Eye (tissue), 1 donor: ENCODE measurements around the gene EPHA6.
"Not testable (repeated sequence)": the region's sequence is repeated elsewhere in the genome, so short reads cannot be mapped to it uniquely, and the experiment has no call there.

Experiments used
- DNase-seq: peaks from one replicate; pipeline ENCODE4 v3.0.0-alpha.2; 2015

The EPHA6 gene

DNA sequence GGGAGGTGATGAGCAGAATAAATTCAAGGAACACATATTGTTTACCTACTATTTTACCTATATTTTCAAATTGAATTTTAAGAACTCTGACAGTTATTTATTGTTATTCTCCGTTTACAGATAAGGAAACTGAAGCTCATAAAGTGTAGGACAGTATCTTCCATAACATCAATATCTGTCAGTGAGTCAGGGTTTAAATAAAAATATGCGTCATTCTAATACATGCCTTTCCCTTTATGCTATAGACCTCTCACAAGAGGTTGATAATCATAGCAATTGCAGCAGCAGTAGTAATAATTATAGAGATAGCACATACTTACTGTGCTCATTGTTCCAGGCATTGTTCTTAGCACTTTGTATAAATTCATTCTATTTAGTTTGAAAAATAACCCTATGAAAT lies 101.1 kb downstream of the EPHA6 start:
- DNase-seq: no peak

DNA sequence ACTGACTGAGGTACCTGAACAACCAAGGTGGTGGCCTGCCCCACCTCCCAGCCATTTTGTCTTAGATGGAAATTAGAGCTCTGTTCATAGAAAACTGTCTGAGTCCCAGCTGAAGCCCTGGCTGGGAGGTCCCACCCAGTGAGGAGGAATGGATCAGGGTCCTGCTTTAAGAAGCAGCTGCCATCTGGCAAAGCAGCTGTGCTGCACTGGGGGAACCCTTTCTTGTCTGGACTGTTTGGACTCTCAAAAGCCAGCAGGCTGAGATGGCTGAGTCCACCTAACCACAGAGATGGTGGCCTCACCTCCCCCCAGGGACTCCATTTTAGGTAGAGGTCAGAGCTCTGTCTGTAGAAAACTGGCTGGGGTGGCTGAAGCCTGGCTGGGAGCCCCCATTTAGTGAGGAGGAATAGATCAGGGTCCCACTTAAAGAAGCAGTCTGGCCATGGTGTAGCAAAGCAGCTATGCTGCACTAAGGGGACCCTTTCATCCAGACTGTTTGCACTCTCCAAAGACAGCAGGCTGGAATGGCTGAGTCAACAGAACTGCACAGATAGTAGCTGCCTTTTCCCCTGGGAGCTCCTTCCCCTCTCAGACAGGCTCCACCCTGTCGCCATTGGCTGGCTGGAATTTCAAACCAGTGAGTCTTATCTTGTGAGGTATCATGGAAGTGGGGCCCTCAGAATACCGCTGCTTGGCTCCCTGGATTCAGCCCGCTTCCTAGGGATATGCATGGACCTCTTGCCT lies 116.9 kb downstream of the EPHA6 start:
- DNase-seq: no peak

DNA sequence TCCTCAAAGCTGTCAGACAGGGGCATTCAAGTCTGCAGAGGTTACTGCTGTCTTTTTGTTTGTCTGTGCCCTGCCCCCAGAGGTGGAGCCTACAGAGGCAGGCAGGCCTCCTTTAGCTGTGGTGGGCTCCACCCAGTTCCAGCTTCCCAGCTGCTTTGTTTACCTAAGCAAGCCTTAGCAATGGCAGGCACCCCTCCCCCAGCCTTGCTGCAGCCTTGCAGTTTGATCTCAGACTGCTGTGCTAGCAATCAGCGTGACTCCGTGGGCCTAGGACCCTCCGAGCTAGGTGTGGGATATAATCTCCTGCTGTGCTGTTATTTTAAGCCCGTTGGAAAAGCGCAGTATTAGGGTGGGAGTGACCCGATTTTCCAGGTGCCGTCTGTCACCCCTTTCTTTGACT lies 127.7 kb downstream of the EPHA6 start:
- not testable (repeated sequence) for DNase-seq

DNA sequence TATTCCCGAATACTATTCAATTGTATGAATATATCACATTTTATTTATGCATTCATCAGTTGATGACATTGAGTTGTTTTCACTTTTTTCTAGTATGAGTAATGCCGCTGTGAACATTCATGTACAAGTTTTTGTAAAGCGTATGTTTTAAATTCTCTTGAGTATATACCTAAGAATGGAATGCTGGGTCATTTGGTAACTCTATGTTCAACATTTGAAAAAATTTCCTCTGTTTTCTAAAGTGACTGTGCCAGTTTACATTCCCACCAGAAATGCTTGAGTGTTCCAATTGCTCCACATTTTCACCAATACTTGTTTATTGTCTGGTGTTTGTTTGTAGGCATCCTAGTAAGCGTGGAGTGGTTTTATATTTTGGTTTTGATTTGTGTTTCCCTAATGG lies 144.5 kb downstream of the EPHA6 start:
- no peak for DNase-seq

DNA sequence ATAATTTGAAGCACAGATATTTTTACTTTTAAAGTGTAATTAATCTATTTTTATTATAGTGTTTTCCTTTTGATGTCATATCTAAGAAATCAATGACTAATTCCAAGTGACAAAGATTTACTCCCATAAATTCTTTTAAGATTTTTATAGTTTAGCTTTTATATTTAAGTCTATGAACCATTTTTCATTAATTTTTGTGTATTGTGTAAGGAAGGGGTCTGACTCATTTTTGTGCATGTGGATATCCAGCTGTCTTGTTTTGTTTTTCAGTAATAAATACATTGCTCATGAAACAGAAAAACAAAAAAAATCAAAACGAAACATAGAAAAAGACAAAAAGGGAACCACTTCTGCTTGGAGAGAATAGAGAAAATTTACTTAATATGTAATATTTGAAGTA lies 145.1 kb downstream of the EPHA6 start:
- no peak for DNase-seq

DNA sequence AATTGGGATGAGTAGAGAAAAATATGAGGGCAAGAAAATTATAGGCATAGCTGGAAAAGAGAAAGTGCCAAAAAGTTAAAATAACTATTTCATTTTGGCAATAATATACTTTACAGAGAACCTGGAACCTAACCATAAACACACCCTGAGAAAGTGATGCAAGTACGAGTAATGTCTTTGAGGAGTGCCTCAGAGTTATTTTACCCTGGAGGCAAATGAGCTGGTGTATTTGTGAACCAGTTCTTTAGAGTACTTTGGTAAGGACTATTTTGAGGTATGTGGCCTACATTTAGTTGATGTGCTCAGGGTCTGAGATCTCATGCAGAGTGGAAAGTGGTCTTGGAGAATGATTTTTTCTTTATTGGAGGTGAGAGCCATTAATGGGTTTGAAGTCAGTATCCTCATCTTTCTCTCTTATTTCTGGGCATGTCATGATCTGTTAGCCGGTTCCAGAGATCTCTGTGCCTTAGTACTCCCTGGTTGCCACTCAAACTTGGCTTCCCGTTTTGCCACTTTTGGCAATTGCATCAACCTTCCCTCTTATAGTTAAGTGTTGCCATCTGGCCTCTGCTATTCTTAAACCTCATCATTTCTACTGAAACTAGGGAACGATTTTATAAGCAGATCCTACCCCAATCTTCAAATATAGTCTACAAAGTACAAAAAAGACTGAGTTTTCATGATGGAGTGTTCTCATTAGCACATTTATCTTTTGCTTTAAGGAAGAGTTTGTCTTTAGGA lies 145.7 kb downstream of the EPHA6 start:
- no peak for DNase-seq

DNA sequence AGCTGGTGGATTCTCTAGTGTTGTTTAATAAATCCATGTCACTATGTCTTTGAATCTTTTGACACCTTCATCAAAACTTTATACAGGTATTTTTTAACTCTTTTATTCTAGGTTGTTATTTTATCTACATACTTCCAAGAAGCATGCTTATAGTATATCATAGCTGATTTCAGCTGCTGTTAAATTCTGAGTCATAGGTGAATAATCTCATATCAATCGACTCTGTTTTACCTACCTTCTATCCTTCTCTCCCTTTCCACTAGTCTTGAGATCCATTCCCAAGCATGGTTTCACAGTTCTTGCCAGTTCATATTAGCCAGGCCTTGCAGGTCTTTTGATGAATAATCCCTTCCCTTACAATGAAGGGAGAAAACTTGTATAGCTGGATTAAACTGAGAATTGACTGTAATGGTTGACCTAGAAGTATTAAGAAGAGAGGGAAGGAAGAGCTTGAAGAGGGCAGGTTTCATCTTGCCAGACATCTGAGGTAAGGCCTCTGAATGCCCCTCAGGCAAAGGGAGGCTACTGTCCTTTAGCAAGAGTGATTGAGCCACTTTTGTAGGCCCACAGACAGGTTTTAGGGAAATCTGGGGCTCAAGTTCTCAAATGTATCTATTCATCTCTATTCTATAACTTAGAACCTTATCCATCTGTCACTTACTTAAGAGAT lies 146.4 kb downstream of the EPHA6 start:
- no peak for DNase-seq

GRCh38 chr3:96961576-96961975 lies 147.2 kb downstream of the EPHA6 start:
- DNase-seq: no peak

- DNase-seq: no peak
These were observed 152.0 kb downstream of the EPHA6 start for GRCh38 chr3:96966181-96966929.

DNA sequence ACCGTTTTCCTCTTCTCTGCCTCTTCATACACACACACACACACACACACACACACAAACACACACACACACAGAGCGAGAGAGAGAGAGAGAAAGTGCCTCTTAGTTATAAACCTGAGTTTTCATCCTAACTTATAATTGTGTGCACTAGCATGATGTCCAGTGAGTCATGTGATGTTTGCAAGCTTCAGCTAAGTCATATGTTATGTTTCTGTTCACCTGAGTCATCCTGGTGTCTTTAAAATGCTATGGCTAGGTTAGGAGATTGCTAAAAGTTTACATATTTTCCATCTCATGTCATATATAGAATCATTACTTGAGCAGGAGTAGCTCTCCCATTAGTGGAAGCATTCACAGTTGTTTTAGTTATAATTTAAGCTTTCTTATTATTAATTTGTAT lies 155.8 kb downstream of the EPHA6 start:
- DNase-seq: no peak

DNA sequence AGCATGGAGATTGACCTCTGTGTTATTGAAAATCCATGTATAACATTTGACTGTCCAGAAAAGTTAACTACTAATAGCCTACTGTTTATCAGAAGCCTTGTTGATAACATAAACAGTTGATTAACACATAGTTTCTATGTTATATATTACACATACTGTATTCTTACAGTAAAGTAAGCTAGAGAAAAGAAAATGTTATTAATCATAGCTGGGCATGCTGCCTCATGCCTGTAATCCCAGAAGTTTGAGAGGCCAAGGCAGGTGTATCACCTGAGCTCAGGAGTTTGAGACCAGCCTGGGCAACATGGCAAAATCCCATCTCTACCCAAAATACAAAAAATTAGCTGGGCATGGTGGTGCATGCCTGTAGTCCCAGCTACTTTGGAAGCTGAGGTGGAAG lies 163.3 kb downstream of the EPHA6 start:
- no peak for DNase-seq

DNA sequence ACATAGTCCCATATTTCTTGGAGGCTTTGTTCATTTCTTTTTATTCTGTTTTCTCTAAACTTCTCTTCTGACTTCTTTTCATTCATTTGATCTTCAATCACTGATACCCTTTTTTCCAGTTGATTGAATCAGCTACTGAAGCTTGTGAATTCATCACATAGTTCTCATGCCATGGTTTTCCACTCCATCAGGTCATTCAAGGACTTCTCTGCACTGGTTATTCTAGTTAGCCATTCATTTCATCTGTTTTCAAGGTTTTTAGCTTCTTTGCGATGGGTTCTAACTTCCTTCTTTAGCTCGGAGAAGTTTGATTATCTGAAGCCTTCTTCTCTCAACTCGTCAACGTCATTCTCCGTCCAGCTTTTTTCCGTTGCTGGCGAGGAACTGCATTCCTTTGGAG lies 169.3 kb downstream of the EPHA6 start:
- not testable (repeated sequence) for DNase-seq

DNA sequence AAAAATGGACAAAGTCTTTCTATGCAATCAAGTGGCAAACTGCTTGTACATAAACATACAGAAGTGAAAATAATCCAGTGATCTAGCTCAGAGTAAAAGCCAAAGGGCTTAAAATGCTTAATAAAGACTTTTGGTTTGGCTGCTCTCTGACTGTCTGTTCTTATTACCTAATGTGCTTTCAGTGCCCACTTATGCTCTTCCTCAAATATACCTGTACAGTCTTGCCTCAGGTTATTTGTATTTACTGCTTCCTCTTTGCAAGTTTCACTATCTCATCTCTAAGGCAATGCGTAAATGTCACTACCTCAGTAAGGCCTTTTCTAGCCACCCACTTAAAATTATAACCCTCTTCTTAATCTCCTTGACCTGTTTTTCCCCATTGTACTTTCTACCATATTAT lies 171.8 kb downstream of the EPHA6 start:
- no peak for DNase-seq

GRCh38 chr3:96991231-96991630 lies 176.8 kb downstream of the EPHA6 start:
- DNase-seq: no peak

GRCh38 chr3:96991800-96992365 lies 177.5 kb downstream of the EPHA6 start:
- no peak for DNase-seq

- peak; percentile 19 for DNase-seq
These were observed 180.6 kb downstream of the EPHA6 start for GRCh38 chr3:96994988-96995387.

GRCh38 chr3:96996009-96996408 lies 181.6 kb downstream of the EPHA6 start:
- no peak for DNase-seq

DNA sequence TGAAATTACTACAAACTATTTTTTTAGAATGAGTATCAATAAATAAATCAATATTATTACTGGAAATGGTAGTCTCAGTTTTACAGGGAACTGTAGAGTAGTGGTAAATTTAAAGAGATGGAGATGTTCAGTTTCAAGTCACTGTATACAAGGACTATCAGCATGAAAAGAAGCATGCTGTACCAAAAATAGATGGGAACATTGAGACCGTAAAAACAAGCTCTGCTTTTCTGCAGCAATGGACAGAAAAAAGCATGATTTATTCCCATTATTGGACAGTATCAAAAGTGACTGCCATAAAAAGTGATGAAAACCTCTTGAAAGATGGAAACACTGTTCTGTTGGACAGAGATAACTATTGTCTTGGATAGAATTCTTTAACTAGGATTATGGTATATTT lies 187.2 kb downstream of the EPHA6 start:
- no peak for DNase-seq

GRCh38 chr3:97009427-97010019 lies 195.1 kb downstream of the EPHA6 start:
- DNase-seq: no peak

GRCh38 chr3:97010881-97011657 lies 196.7 kb downstream of the EPHA6 start:
- DNase-seq: no peak

- DNase-seq: no peak
These were observed 207.4 kb downstream of the EPHA6 start for GRCh38 chr3:97021778-97022177.

DNA sequence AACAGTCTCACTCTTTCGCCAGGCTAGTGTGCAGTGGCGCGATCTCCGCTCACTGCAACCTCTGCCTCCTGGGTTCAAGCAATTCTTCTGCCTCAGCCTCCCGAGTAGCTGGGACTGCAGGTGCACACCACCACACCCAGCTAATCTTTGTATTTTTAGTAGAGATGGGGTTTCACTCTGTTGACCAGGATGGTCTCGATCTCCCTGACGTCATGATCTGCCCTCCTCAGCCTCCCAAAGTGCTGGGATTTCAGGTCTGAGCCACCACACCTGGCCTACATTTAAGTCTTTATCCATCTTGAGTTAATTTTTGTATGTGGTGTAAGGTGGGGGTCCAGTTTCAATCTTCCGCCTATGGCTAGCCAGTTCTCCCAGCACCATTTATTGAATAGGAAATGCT lies 211.2 kb downstream of the EPHA6 start:
- not testable (repeated sequence) for DNase-seq
